Skeletal muscle satellite cell (primary cell): ENCODE measurements around the gene ZBTB3. TPM values are rescaled to one million over a fixed set of nuclear protein-coding genes. Genes with fewer than 3 reads are reported as not detected.

ENCODE experiments used
- H3K27me3 ChIP-seq: 2 replicates; pipeline ENCODE4 v1.7.0; 2013; ENCODE audit warnings: low read length; ENCODE audit not compliant: control insufficient read depth, insufficient read depth
- H3K36me3 ChIP-seq: 2 replicates; pipeline ENCODE4 v1.7.0; 2013; ENCODE audit warnings: mild to moderate bottlenecking, control low read depth, low read length; ENCODE audit not compliant: insufficient read depth
- H3K4me1 ChIP-seq: 2 replicates; pipeline ENCODE4 v1.7.0; 2013; ENCODE audit warnings: low read length; ENCODE audit not compliant: control insufficient read depth, insufficient read depth
- H3K4me2 ChIP-seq: 2 replicates; pipeline ENCODE4 v1.7.0; 2013; ENCODE audit warnings: mild to moderate bottlenecking, low read length
- H3K4me3 ChIP-seq: 2 replicates; pipeline ENCODE4 v1.7.0; 2013; ENCODE audit warnings: low read length
- H3K9ac ChIP-seq: 2 replicates; pipeline ENCODE4 v1.7.0; 2013; ENCODE audit warnings: mild to moderate bottlenecking, low read depth, low read length, moderate library complexity
- H3K9me3 ChIP-seq: replicated peaks from 2 replicates; pipeline ENCODE4 v1.7.0; 2013; ENCODE audit warnings: mild to moderate bottlenecking, control low read depth, low read length
- total RNA-seq: library from RNA; depleted of rRNA; stranded (reverse); fragments of >200 nt; gene quantifications from 2 replicates; pipeline ENCODE4 v1.2.3, GENCODE V29; 2012; rRNA removed

Gene ZBTB3
- 11.9 and 12.7 TPM in 2 replicates for total RNA-seq

DNA sequence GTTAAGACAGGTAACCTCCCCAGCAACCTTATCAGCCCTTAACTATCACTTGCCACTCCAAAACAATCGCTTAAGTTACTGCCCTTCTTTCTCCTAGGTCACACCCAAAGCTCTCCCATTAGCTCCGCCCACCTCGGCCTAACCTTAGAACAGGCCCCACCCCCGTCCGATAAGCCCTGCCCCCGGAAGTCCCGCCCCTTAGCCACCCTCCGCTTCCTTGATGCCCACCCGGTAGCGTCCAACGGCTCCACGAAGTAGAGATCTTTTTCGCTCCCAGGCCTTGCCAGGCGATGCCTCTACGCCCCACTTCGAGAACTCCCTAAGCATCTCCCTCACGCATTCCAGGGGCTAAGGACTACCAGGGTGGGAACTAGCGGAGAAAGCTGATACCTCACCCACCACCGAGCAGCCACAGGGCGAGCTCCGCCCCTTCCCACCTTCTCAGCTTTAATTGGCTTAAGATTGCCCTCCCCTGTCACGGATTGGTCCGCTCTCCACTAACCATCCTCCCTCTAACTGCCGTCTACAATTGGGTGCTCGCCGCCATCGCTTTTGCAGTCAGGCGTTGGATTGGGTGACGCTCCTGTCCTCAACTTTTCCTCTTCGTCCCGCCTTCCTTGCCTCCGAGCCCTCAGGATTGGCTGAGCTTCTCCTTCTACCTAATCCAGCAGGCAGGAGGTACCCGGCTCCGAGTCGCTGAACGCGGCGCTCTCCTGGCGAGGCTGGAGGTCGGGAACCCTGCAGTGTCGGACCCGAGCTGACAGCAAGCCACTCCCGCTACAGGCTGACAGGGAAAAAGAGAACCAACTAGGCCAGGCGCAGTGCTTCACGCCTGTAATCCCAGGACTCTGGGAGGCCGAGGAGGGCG, at the start of gene ZBTB3:
Gene ZBTB3, minus strand, starts transcription at position 425 of the 868 bp plus-strand sequence. CDS start 496 bp downstream, outside the sequence.
- Histone ChIP-seq H3K4me2 (peak within 1 kb of the TSS; percentile 82), H3K9me3 (no peaks in the 10 kb centered on the region), H3K9ac (peak within 1 kb of the TSS; percentile 84), H3K4me1 (peaks cover 6% of the 10 kb centered on the region), H3K4me3 (peak within 1 kb of the TSS; percentile 75), H3K36me3 (no peaks in the 10 kb centered on the region), H3K27me3 (no peaks in the 10 kb centered on the region)

DNA sequence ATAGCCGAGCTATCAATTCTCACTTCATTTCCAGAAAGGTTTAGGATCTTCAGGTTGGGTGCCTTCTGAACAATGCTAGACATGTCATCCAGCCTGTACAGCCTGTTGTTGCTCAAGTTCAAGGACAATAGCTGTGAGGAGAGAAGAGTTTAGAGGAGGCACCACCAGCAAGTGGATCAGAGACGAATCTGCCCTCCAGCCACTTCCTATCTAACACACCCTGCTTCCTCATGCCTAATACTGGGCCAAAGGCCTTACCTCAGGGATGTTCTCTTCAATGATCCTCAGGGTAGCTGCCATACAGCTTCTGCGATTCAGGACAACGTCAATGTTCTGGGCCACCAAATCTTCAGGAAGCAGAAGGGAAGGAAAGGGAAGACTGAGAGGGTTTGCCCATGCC, 47.1 kb upstream of the ZBTB3 start:
- Histone ChIP-seq H3K4me2 (no peak overlapping the region), H3K4me3 (no peak overlapping the region), H3K9me3 (no peaks in the 10 kb centered on the region), H3K4me1 (peaks cover 13% of the 10 kb centered on the region), H3K36me3 (peaks cover 65% of the 10 kb centered on the region), H3K9ac (no peak overlapping the region), H3K27me3 (no peaks in the 10 kb centered on the region)

DNA sequence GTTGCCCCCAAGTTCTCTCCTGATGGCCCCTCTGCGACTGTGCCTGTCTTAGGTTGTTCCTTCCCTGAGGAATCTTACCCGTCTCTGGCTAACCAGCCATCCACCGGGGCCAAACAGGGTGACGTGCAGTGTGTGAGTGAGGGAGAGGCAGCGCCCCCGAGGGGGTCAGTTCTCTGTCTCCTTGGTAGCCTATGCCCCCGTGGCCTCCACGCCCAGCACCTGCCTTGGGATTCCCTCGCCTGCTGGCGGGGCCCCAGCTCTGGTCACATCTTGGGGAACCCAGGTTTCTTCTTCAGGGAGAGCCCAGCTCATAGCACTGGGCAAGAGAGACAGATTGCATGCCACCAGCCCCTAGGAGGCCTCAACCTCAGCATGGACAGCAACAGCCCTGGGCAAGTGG, 45.5 kb upstream of the ZBTB3 start:
- no peaks in the 10 kb centered on the region for H3K9me3 ChIP-seq
- no peak overlapping the region for H3K4me3 ChIP-seq
- H3K4me1 ChIP-seq: peaks cover 8% of the 10 kb centered on the region
- H3K36me3 ChIP-seq: peaks cover 78% of the 10 kb centered on the region
- no peak overlapping the region for H3K9ac ChIP-seq
- no peaks in the 10 kb centered on the region for H3K27me3 ChIP-seq
- no peak overlapping the region for H3K4me2 ChIP-seq

DNA sequence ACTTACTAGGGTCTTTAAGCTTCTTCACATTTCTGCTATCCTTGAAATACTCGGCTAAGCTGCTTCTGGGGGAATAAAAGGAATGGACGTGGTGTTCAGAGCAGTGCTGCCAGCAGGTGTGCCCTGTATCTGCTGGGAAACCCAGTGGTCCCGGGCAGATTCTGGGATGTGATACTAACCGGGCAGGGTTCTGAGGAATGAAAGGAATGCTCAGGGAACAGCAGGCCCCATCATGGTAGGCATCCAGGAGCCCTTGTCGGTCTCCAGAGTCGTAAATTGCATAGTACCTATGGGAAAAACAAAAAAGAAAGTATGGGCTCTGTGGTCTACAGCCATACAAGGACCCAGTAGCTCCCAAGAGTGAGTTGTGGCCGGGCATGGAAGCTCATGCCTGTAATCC, 42.3 kb upstream of the ZBTB3 start:
- Histone ChIP-seq H3K9ac (no peak overlapping the region), H3K4me2 (no peak overlapping the region), H3K4me1 (peaks cover 6% of the 10 kb centered on the region), H3K27me3 (no peaks in the 10 kb centered on the region), H3K36me3 (peaks cover 79% of the 10 kb centered on the region), H3K4me3 (no peak overlapping the region), H3K9me3 (no peaks in the 10 kb centered on the region)

DNA sequence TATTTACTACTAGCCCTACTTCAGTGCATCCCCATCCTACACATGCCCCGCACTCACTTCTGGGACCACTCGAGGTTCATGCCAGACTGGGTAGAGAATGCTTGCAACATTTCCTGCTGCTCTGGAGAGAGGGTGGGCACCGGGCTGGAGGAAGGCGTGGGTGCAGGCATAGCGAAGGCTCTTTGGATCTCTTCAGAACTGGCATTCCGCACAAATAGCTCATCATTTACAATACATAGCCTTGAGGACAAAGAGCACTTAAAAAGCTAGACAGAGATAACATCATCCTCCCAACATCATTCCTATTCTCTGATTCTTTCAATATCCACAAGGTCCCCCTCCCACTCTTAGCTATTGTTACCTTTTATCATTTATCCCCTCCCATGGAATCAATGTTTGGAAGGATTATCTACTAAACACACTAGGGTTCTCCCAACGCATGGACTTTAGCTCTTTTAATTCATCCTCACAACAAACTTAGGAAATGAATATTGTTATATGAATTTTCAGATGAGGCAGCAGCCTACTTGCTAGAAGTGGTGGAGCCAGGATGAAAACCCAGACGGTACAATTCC, 40.3 kb upstream of the ZBTB3 start:
- H3K36me3 ChIP-seq: peaks cover 79% of the 10 kb centered on the region
- H3K4me3 ChIP-seq: no peak overlapping the region
- no peak overlapping the region for H3K4me2 ChIP-seq
- H3K27me3 ChIP-seq: no peaks in the 10 kb centered on the region
- H3K9me3 ChIP-seq: no peaks in the 10 kb centered on the region
- H3K4me1 ChIP-seq: peaks cover 20% of the 10 kb centered on the region
- H3K9ac ChIP-seq: no peak overlapping the region

DNA sequence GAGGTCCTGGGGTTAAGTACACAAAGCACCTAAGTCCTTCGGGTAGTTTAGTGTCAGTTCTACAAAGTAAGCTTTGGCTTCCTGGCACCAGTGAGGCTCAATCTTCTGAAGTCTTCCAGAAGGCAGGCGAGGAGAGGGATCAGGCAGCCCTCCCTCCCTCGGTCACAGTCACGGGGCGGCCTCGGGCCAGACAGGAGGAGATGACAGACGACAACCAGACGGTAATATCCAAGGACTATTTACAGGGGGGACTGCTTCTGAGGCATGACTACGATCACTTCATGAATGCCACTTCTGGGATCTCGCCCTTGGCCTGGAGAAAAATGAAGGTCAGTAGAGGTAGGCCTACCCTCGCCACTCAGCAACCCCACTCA, 38.2 kb upstream of the ZBTB3 start:
- peak overlapping the region; percentile 90 for H3K4me2 ChIP-seq
- peaks cover 65% of the 10 kb centered on the region for H3K36me3 ChIP-seq
- no peaks in the 10 kb centered on the region for H3K27me3 ChIP-seq
- H3K4me1 ChIP-seq: peaks cover 29% of the 10 kb centered on the region
- H3K9me3 ChIP-seq: no peaks in the 10 kb centered on the region
- H3K9ac ChIP-seq: peak overlapping the region; percentile 90
- peak overlapping the region; percentile 98 for H3K4me3 ChIP-seq

DNA sequence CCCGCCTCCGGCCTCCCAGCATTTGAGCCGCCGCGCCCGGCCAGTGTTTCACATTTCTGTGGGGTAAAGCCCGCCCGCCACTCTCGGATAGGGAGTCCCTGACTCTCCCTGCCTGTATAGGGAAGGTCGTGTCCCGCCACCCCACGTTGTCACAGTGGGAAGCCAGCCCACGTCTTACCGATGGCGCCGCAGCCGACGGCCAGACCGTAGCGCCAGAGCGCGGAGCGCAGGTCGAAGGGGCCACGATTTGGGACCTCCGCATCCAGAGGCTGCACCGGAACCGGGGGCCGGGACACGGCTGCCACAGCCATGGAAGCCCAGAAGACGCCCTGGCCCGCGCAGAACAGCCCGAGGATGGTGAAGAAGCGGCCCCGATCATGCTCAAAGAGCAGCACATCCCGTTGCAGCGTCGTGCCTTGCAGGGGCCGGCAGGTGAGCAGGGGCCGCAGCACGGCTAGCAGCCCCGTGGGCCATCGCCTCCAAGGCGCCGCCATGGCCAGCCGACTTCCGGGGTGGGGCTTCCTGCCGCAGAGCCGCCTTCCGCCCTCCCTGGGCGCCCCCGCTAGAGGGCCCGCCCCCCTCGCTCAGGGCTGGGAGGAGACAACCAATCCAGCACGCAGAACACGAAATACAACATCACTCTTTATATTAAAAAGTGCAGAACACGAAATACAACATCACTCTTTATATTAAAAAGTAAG, 37.7 kb upstream of the ZBTB3 start, which contains the start of gene TMEM223:
Gene TMEM223, minus strand, starts transcription at position 506 of the 701 bp plus-strand sequence. Its CDS starts 12 bp downstream, at position 494.
- H3K9me3 ChIP-seq: no peaks in the 10 kb centered on the region
- no peaks in the 10 kb centered on the region for H3K27me3 ChIP-seq
- peak within 1 kb of the TSS; percentile 90 for H3K9ac ChIP-seq
- H3K36me3 ChIP-seq: peaks cover 61% of the 10 kb centered on the region
- H3K4me2 ChIP-seq: peak within 1 kb of the TSS; percentile 90
- H3K4me3 ChIP-seq: peak within 1 kb of the TSS; percentile 98
- peaks cover 29% of the 10 kb centered on the region for H3K4me1 ChIP-seq

DNA sequence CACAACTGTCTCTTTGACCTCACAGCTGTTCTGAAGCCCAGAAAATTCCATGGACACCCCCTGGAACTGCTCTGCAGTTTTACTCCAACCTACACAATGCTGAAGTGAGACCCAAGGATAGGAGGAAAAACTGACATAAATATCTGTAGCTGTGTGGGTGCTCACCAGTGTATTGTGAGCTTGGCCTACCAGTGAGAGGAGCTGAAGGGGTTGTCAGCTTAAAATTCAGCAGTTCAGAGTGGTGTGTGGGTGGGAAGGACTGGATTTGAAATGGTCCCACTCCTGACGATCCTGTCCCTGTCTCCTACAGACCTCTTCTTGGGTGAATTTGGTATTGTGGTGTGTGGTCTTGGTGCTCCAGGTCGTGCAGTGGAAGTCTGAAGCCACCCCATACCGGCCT, 35.6 kb upstream of the ZBTB3 start:
- Histone ChIP-seq H3K27me3 (no peaks in the 10 kb centered on the region), H3K36me3 (peaks cover 44% of the 10 kb centered on the region), H3K4me1 (peaks cover 36% of the 10 kb centered on the region), H3K4me2 (no peak overlapping the region), H3K4me3 (no peak overlapping the region), H3K9ac (no peak overlapping the region), H3K9me3 (no peaks in the 10 kb centered on the region)

DNA sequence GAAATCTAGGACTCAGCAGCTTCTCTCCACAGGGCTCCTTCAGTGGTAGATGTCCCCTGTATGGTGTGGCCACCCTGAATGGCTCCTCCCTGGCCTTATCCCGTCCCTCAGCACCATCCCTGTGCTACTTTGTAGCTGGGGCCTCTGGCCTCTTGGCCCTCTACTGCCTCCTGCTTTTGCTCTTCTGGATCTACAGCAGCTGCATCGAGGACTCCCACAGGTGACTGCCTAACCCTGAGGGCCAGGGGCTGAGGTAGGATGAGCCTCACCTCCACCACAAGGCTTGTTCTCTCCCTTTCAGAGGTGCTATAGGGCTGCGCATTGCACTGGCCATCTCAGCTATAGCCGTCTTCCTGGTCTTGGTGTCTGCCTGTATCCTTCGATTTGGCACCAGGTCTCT, 35.0 kb upstream of the ZBTB3 start:
- no peaks in the 10 kb centered on the region for H3K9me3 ChIP-seq
- H3K4me2 ChIP-seq: peak overlapping the region; percentile 87
- no peaks in the 10 kb centered on the region for H3K27me3 ChIP-seq
- H3K9ac ChIP-seq: no peak overlapping the region
- H3K4me1 ChIP-seq: peaks cover 36% of the 10 kb centered on the region
- peaks cover 38% of the 10 kb centered on the region for H3K36me3 ChIP-seq
- H3K4me3 ChIP-seq: no peak overlapping the region

DNA sequence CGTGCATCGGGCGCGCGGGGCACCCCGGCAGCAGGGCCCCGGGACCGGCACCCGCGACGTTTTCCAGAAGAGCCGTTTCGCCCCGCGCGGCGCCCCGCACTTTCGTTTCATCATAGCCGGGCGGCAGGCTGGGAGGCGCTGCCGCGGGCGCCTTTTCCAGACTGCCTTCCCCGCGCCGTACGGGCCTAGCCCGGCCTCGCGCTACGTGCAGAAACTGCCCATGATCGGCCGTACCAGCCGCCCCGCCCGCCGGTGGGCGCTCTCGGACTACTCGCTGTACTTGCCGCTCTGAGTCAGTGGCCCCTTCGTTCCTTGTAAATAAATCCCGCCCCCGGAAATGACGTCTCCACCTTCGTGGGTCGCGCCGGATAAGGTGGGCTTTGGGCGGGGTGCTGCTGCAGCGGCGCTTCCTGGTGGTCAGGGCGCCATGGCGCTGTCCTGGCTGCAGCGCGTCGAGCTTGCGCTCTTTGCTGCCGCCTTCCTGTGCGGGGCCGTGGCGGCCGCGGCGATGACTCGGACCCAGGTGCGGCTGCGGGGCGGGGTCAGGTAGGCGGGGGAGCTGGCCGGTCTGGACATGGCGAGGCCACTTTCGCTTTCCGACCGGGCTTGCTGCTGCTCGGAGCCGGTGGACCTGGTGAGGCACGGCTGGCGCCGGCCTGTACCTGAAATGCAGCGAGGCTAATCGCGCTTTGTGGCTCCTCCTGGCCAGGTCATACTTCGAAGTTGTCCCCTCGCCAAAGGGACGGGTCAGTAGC, 33.2 kb upstream of the ZBTB3 start, which contains the start of gene TMEM179B:
Gene TMEM179B, plus strand, starts transcription at position 398 of the 755 bp plus-strand sequence. Its CDS starts 30 bp downstream, at position 428.
- H3K27me3 ChIP-seq: no peaks in the 10 kb centered on the region
- no peaks in the 10 kb centered on the region for H3K9me3 ChIP-seq
- peak within 1 kb of the TSS; percentile 96 for H3K4me3 ChIP-seq
- H3K4me2 ChIP-seq: peak within 1 kb of the TSS; percentile 87
- peaks cover 32% of the 10 kb centered on the region for H3K36me3 ChIP-seq
- H3K9ac ChIP-seq: peak within 1 kb of the TSS; percentile 89
- H3K4me1 ChIP-seq: peaks cover 33% of the 10 kb centered on the region
